ENCODE results near the gene SAMD3. TPM values are rescaled to one million over a fixed set of nuclear protein-coding genes. Genes with fewer than 3 reads are reported as not detected.
"Not testable (repeated sequence)": the region's sequence is repeated elsewhere in the genome, so short reads cannot be mapped to it uniquely, and the experiment has no call there.

SAMD3 gene
- total and polyA plus RNA-seq, 2 of the 4 experiments (the other 2 are of a cell fraction): 3.0 to 3.9 TPM

GRCh38 chr6:130198483-130199035 is 24.2 kb downstream of the SAMD3 start:
- no peak overlapping the region for H3K27ac ChIP-seq (ENCODE audit: insufficient read depth, low read length)
- CTCF ChIA-PET: interaction anchor here (0.7 kb wide), 1 partner anchor 152 kb away, joined by 3 read pairs; no protein-coding TSS in a partner anchor
- H3K27me3 ChIP-seq (ENCODE audit: control insufficient read depth, insufficient read depth, low read length): no peaks in the 10 kb centered on the region
- no peak overlapping the region for H3K9ac ChIP-seq (ENCODE audit: low read depth, low read length)
- H3K9me3 ChIP-seq (ENCODE audit: control insufficient read depth, insufficient read depth, low read length): no peaks in the 10 kb centered on the region
- H3K9me1 ChIP-seq (ENCODE audit: insufficient read depth, low read length): no peaks in the 10 kb centered on the region
- H2AK5ac ChIP-seq (ENCODE audit: low read depth, low read length): no peak overlapping the region
- dilution Hi-C loops (cut with HindIII; ENCODE audit: low sequenced_read_pairs, unreplicated experiment): no loop called here
- H4K5ac ChIP-seq (ENCODE audit: low read depth, low read length): no peak overlapping the region
- no peak overlapping the region for H3K4me3 ChIP-seq (ENCODE audit: insufficient read depth, low read depth, low read length)
- no peaks in the 10 kb centered on the region for H3K4me1 ChIP-seq (ENCODE audit: control insufficient read depth, insufficient read depth, low read length)
- no peak overlapping the region for H3K4me2 ChIP-seq (ENCODE audit: low read depth, low read length)
- DNase-seq (no peak), ATAC-seq (ENCODE audit: low read depth) (no peak)
- H4K91ac ChIP-seq (ENCODE audit: insufficient read depth, low read depth, low read length): no peak overlapping the region
- H2AK9ac ChIP-seq (replicated peaks; ENCODE audit: low read depth, low read length, poor library complexity): no peak overlapping the region
- POLR2A ChIA-PET (ENCODE audit: unreplicated experiment): no interaction called here
- no peak overlapping the region for H2AFZ ChIP-seq (replicated peaks; ENCODE audit: low read length, poor library complexity)
- H4K8ac ChIP-seq (ENCODE audit: low read depth in 2 of 2, low read length in 2 of 2): no peak overlapping the region
- no peak overlapping the region for H2BK120ac ChIP-seq (ENCODE audit: low read depth, low read length)
- H2BK15ac ChIP-seq (ENCODE audit: low read depth, low read length): no peak overlapping the region
- no peak overlapping the region for H3K14ac ChIP-seq (replicated peaks; ENCODE audit: low read depth, low read length)
- H3K18ac ChIP-seq (ENCODE audit: low read depth, low read length): no peak overlapping the region
- no peak overlapping the region for H3K56ac ChIP-seq (ENCODE audit: extremely low read depth, insufficient read depth, low read length)
- no peaks in the 10 kb centered on the region for H3K36me3 ChIP-seq (ENCODE audit: control insufficient read depth, insufficient read depth, low read length)
- H2BK5ac ChIP-seq (ENCODE audit: low read depth, low read length, poor library complexity, severe bottlenecking): no peak overlapping the region
- H3K4ac ChIP-seq (ENCODE audit: low read depth, low read length): no peak overlapping the region
- no peak for TF ChIP-seq ELK1 (IDR thresholded peaks at IDR 0.05; ENCODE audit: borderline replicate concordance, low read depth, low read length)
- no peak for TF ChIP-seq BHLHE40 (IDR thresholded peaks at IDR 0.05; ENCODE audit: low read depth, low read length)
- TF ChIP-seq NFE2L2 (IDR thresholded peaks at IDR 0.05; ENCODE audit: low read depth, low read length): no peak
- TF ChIP-seq MXI1 (IDR thresholded peaks at IDR 0.05; ENCODE audit: borderline replicate concordance, low read depth, low read length): no peak
- TF ChIP-seq CEBPB (IDR thresholded peaks at IDR 0.05; ENCODE audit: low read depth, low read length): no peak
- TF ChIP-seq MAZ (IDR thresholded peaks at IDR 0.05; ENCODE audit: borderline replicate concordance, low read depth, low read length): no peak
- no peak overlapping the region for H2BK20ac ChIP-seq (ENCODE audit: low read depth, low read length)
- H3K23ac ChIP-seq (ENCODE audit: low read depth, low read length): no peak overlapping the region
- no CpG with 5 or more reads among the region's 2 CpGs for WGBS, 2 experiments (ENCODE audit: extremely low coverage in 2 of 2, insufficient read length in 1 of 2)
- no TSS peak for BruUV-seq (replicated peaks)
- intact Hi-C loops (cut with micrococcal nuclease): no loop called here
- in situ Hi-C loops (cut with MboI; ENCODE audit: low sequenced_read_pairs): no loop called here
- H4K20me1 ChIP-seq (ENCODE audit: insufficient read depth, low read length): no peaks in the 10 kb centered on the region
- H3K79me1 ChIP-seq (ENCODE audit: low read depth in 1 of 2, low read length in 2 of 2): no peaks in the 10 kb centered on the region

GRCh38 chr6:130197816-130198482 is 24.8 kb downstream of the SAMD3 start:
- DNase-seq; H3K23ac ChIP-seq (ENCODE audit: low read depth, low read length); H3K36me3 ChIP-seq (ENCODE audit: control insufficient read depth, insufficient read depth, low read length); in situ Hi-C loops (cut with MboI; ENCODE audit: low sequenced_read_pairs); H2BK20ac ChIP-seq (ENCODE audit: low read depth, low read length); H3K9ac ChIP-seq (ENCODE audit: low read depth, low read length); H3K4me1 ChIP-seq (ENCODE audit: control insufficient read depth, insufficient read depth, low read length); H2AK5ac ChIP-seq (ENCODE audit: low read depth, low read length); H3K27me3 ChIP-seq (ENCODE audit: control insufficient read depth, insufficient read depth, low read length); H4K5ac ChIP-seq (ENCODE audit: low read depth, low read length); H3K4me3 ChIP-seq (ENCODE audit: insufficient read depth, low read depth, low read length); intact Hi-C loops (cut with micrococcal nuclease); POLR2A ChIA-PET (ENCODE audit: unreplicated experiment); H3K56ac ChIP-seq (ENCODE audit: extremely low read depth, insufficient read depth, low read length); BruUV-seq (replicated peaks); ATAC-seq (ENCODE audit: low read depth); H2BK15ac ChIP-seq (ENCODE audit: low read depth, low read length); dilution Hi-C loops (cut with HindIII; ENCODE audit: low sequenced_read_pairs, unreplicated experiment); H4K8ac ChIP-seq (ENCODE audit: low read depth in 2 of 2, low read length in 2 of 2); H3K9me3 ChIP-seq (ENCODE audit: control insufficient read depth, insufficient read depth, low read length); H3K18ac ChIP-seq (ENCODE audit: low read depth, low read length); H2AK9ac ChIP-seq (replicated peaks; ENCODE audit: low read depth, low read length, poor library complexity); H3K9me1 ChIP-seq (ENCODE audit: insufficient read depth, low read length); H2AFZ ChIP-seq (replicated peaks; ENCODE audit: low read length, poor library complexity); CTCF ChIA-PET; H2BK5ac ChIP-seq (ENCODE audit: low read depth, low read length, poor library complexity, severe bottlenecking); H4K20me1 ChIP-seq (ENCODE audit: insufficient read depth, low read length); H3K4me2 ChIP-seq (ENCODE audit: low read depth, low read length); H3K14ac ChIP-seq (replicated peaks; ENCODE audit: low read depth, low read length); H3K79me1 ChIP-seq (ENCODE audit: low read depth in 1 of 2, low read length in 2 of 2); H4K91ac ChIP-seq (ENCODE audit: insufficient read depth, low read depth, low read length); H3K4ac ChIP-seq (ENCODE audit: low read depth, low read length); H2BK120ac ChIP-seq (ENCODE audit: low read depth, low read length); H3K27ac ChIP-seq (ENCODE audit: insufficient read depth, low read length): not testable (repeated sequence)
- WGBS, 2 experiments (ENCODE audit: extremely low coverage in 2 of 2, insufficient read length in 1 of 2): 83% methylated on average over 4 of the region's 9 CpGs; no CpG with 5 or more reads in 1 of the 2 experiments
